IMR-90 (cell line): Measurements from ENCODE around the gene ANK3. TPM values are rescaled to one million over a fixed set of nuclear protein-coding genes. Genes with fewer than 3 reads are reported as not detected.

ENCODE experiments used
- ATAC-seq: fragments of 200-7000 bp; cut with Tn5 transposase; 2 replicates; pipeline ENCODE4 v1.9.1; 2020; ENCODE audit warnings: low read depth, mild to moderate bottlenecking, moderate library complexity
- BruUV-seq: library from RNA; stranded (reverse); fragments of 400-500 nt; replicated peaks from 2 replicates; lab custom pipeline; 2021; lab: Mats Ljungman, UMichigan
- CTCF ChIA-PET: fragments of 300-600 bp; formaldehyde crosslinking; extraction: SDS; loops from one replicate; lab custom pipeline; 2021; ENCODE audit warnings: antibody characterized with exemption; lab: Yijun Ruan, JAX
- POLR2A ChIA-PET: fragments of 300-600 bp; sonication (Branson Sonifier 250); formaldehyde crosslinking; loops from one replicate; lab custom pipeline; 2022; ENCODE audit warnings: antibody characterized with exemption; ENCODE audit not compliant: unreplicated experiment; lab: Charles Lee
- DNase-seq: peaks from one replicate; pipeline ENCODE4 v3.0.0; 2013
- H2AFZ ChIP-seq: replicated peaks from 2 replicates; pipeline ENCODE3; 2013; ENCODE audit warnings: low read length, mild to moderate bottlenecking; ENCODE audit not compliant: poor library complexity
- H2AK5ac ChIP-seq: 2 replicates; pipeline ENCODE4 v1.6.1; 2013; ENCODE audit warnings: low read depth, low read length, inconsistent platforms
- H2AK9ac ChIP-seq: replicated peaks from 2 replicates; pipeline ENCODE3; 2013; ENCODE audit warnings: mild to moderate bottlenecking, low read depth, low read length, moderate library complexity; ENCODE audit not compliant: poor library complexity
- H2BK120ac ChIP-seq: 2 replicates; pipeline ENCODE4 v1.6.1; 2013; ENCODE audit warnings: low read depth, low read length, inconsistent platforms
- H2BK15ac ChIP-seq: 3 replicates; pipeline ENCODE4 v1.6.1; 2013; ENCODE audit warnings: low read depth, low read length, inconsistent platforms
- H2BK20ac ChIP-seq: 2 replicates; pipeline ENCODE4 v1.6.1; 2013; ENCODE audit warnings: low read depth, mild to moderate bottlenecking, inconsistent platforms, low read length, moderate library complexity
- H2BK5ac ChIP-seq: 2 replicates; pipeline ENCODE4 v1.6.1; 2013; ENCODE audit warnings: mild to moderate bottlenecking, low read depth, low read length, inconsistent platforms; ENCODE audit not compliant: poor library complexity, severe bottlenecking
- H3K14ac ChIP-seq: replicated peaks from 2 replicates; pipeline ENCODE4 v1.6.1; 2013; ENCODE audit warnings: low read depth, low read length, inconsistent platforms
- H3K18ac ChIP-seq: 2 replicates; pipeline ENCODE4 v1.6.1; 2013; ENCODE audit warnings: low read depth, low read length, control low read depth
- H3K23ac ChIP-seq: 2 replicates; pipeline ENCODE4 v1.6.1; 2013; ENCODE audit warnings: low read depth, low read length, inconsistent platforms
- H3K27ac ChIP-seq: 2 replicates; pipeline ENCODE4 v1.5.1; 2013; ENCODE audit warnings: mild to moderate bottlenecking, control low read depth, low read length; ENCODE audit not compliant: insufficient read depth
- H3K27me3 ChIP-seq: 2 replicates; pipeline ENCODE4 v1.6.1; 2013; ENCODE audit warnings: low read length; ENCODE audit not compliant: control insufficient read depth, insufficient read depth
- H3K36me3 ChIP-seq: 2 replicates; pipeline ENCODE4 v1.6.1; 2013; ENCODE audit warnings: low read length, mixed read lengths; ENCODE audit not compliant: control insufficient read depth, insufficient read depth
- H3K4ac ChIP-seq: 2 replicates; pipeline ENCODE4 v1.6.1; 2013; ENCODE audit warnings: low read depth, low read length, inconsistent platforms
- H3K4me1 ChIP-seq: 2 replicates; pipeline ENCODE4 v1.6.1; 2013; ENCODE audit warnings: low read length, mixed read lengths; ENCODE audit not compliant: control insufficient read depth, insufficient read depth
- H3K4me2 ChIP-seq: 2 replicates; pipeline ENCODE4 v1.6.1; 2013; ENCODE audit warnings: low read depth, mild to moderate bottlenecking, control low read depth, low read length, moderate library complexity
- H3K4me3 ChIP-seq: 2 replicates; pipeline ENCODE4 v1.5.1; 2013; ENCODE audit warnings: low read depth, mild to moderate bottlenecking, control low read depth, low read length, moderate library complexity; ENCODE audit not compliant: insufficient read depth
- H3K56ac ChIP-seq: 2 replicates; pipeline ENCODE4 v1.6.1; 2013; ENCODE audit warnings: low read length, inconsistent platforms; ENCODE audit not compliant: insufficient read depth; ENCODE audit errors: extremely low read depth
- H3K79me1 ChIP-seq, 2 experiments: 2 replicates each; pipeline ENCODE4 v1.6.1; 2013; ENCODE audit warnings: low read length in 2 of 2, inconsistent platforms in 1 of 2, low read depth in 1 of 2
- H3K9ac ChIP-seq: 2 replicates; pipeline ENCODE4 v1.6.1; 2013; ENCODE audit warnings: low read depth, low read length, control low read depth
- H3K9me1 ChIP-seq: 2 replicates; pipeline ENCODE4 v1.6.1; 2013; ENCODE audit warnings: low read length, inconsistent platforms; ENCODE audit not compliant: insufficient read depth
- H3K9me3 ChIP-seq: 2 replicates; pipeline ENCODE4 v1.6.1; 2013; ENCODE audit warnings: low read length; ENCODE audit not compliant: control insufficient read depth, insufficient read depth
- H4K20me1 ChIP-seq: 2 replicates; pipeline ENCODE4 v1.6.1; 2013; ENCODE audit warnings: low read length, inconsistent platforms; ENCODE audit not compliant: insufficient read depth
- H4K5ac ChIP-seq: 2 replicates; pipeline ENCODE4 v1.6.1; 2013; ENCODE audit warnings: mild to moderate bottlenecking, low read depth, low read length, control low read depth
- H4K8ac ChIP-seq, 2 experiments: 2 replicates each; pipeline ENCODE4 v1.6.1; 2013; ENCODE audit warnings: low read depth in 2 of 2, low read length in 2 of 2, control low read depth in 1 of 2, inconsistent platforms in 1 of 2
- H4K91ac ChIP-seq: 2 replicates; pipeline ENCODE4 v1.6.1; 2013; ENCODE audit warnings: low read depth, low read length, inconsistent platforms; ENCODE audit not compliant: insufficient read depth
- BHLHE40 ChIP-seq: fragments of 150-350 bp; IDR thresholded peaks from 2 replicates; pipeline ENCODE4 v1.6.1; 2016; ENCODE audit warnings: mild to moderate bottlenecking, low read depth, low read length
- CEBPB ChIP-seq: IDR thresholded peaks from 2 replicates; pipeline ENCODE4 v1.6.1; 2012; ENCODE audit warnings: low read depth, low read length, improper control_type of control experiment
- CHD1 ChIP-seq: IDR thresholded peaks from 2 replicates; pipeline ENCODE4 v1.6.1; 2012; ENCODE audit warnings: low read depth, low read length, improper control_type of control experiment
- CTCF ChIP-seq: conservative IDR thresholded peaks from 2 replicates; pipeline ENCODE4 v1.5.1; 2012; ENCODE audit warnings: mild to moderate bottlenecking, low read depth, low read length, improper control_type of control experiment
- FOS ChIP-seq: fragments of 150-350 bp; IDR thresholded peaks from 2 replicates; pipeline ENCODE4 v1.6.1; 2016; ENCODE audit warnings: low read depth, low read length
- MAFK ChIP-seq: IDR thresholded peaks from 2 replicates; pipeline ENCODE4 v1.6.1; 2012; ENCODE audit warnings: low read depth, low read length, improper control_type of control experiment
- MAZ ChIP-seq: IDR thresholded peaks from 2 replicates; pipeline ENCODE4 v1.6.1; 2012; ENCODE audit warnings: low read depth, mild to moderate bottlenecking, low read length, improper control_type of control experiment, moderate library complexity, borderline replicate concordance
- MXI1 ChIP-seq: IDR thresholded peaks from 2 replicates; pipeline ENCODE4 v1.6.1; 2012; ENCODE audit warnings: low read depth, mild to moderate bottlenecking, low read length, moderate library complexity, borderline replicate concordance
- NFE2L2 ChIP-seq: fragments of 150-350 bp; IDR thresholded peaks from 2 replicates; pipeline ENCODE4 v1.6.1; 2016; ENCODE audit warnings: low read depth, mild to moderate bottlenecking, low read length
- POLR2A ChIP-seq: IDR thresholded peaks from 2 replicates; pipeline ENCODE4 v1.6.1; 2012; ENCODE audit warnings: mild to moderate bottlenecking, low read depth, low read length
- RAD21 ChIP-seq: IDR thresholded peaks from 2 replicates; pipeline ENCODE4 v1.6.1; 2012; ENCODE audit warnings: low read length, improper control_type of control experiment
- RCOR1 ChIP-seq: IDR thresholded peaks from 2 replicates; pipeline ENCODE4 v1.6.1; 2012; ENCODE audit warnings: mild to moderate bottlenecking, low read length, improper control_type of control experiment; ENCODE audit not compliant: insufficient replicate concordance
- RFX5 ChIP-seq: IDR thresholded peaks from 2 replicates; pipeline ENCODE4 v1.8.0; 2012; ENCODE audit warnings: low read depth, mild to moderate bottlenecking, low read length, moderate library complexity
- SMC3 ChIP-seq: fragments of 150-350 bp; IDR thresholded peaks from 2 replicates; pipeline ENCODE4 v1.6.1; 2016; ENCODE audit warnings: low read depth, mild to moderate bottlenecking, antibody characterized with exemption, low read length, moderate library complexity
- USF2 ChIP-seq: fragments of 150-350 bp; IDR thresholded peaks from 2 replicates; pipeline ENCODE4 v1.6.1; 2017; ENCODE audit warnings: mild to moderate bottlenecking, antibody characterized with exemption, low read length, low read depth
- dilution Hi-C: fragments of 300-500 bp; cut with HindIII; formaldehyde crosslinking; loops from one replicate; pipeline ENCODE4 v1.14.3; 2018; ENCODE audit warnings: low sequenced_read_pairs; ENCODE audit not compliant: unreplicated experiment
- in situ Hi-C: fragments of 300-500 bp; cut with MboI; formaldehyde crosslinking; loops from 3 replicates; pipeline ENCODE4 v1.14.3; 2019; ENCODE audit warnings: low sequenced_read_pairs, inconsistent platforms, mixed read lengths
- intact Hi-C: fragments of 100-400 bp; cut with micrococcal nuclease; formaldehyde crosslinking; loops from 2 replicates; pipeline ENCODE4 v1.10.0; 2022
- polyA plus RNA-seq, 3 experiments: library from polyadenylated mRNA; depleted of rRNA; stranded (reverse); fragments of >200 nt; gene quantifications; 2 replicates each; pipeline ENCODE4 v1.2.3, GENCODE V29; 2012; ENCODE audit warnings: low replicate concordance in 1 of 3
- total RNA-seq: library from RNA; depleted of rRNA; stranded (reverse); fragments of >200 nt; gene quantifications from 2 replicates; pipeline ENCODE4 v1.2.3, GENCODE V29; 2012
- TF ChIP-seq, protein P1 (sequence below): fragments of 150-350 bp; IDR thresholded peaks from 2 replicates; pipeline ENCODE4 v1.6.1; 2016; ENCODE audit warnings: low read depth, mild to moderate bottlenecking, low read length, moderate library complexity, borderline replicate concordance

The ANK3 gene
- total and polyA plus RNA-seq, 2 of the 4 experiments (the other 2 are of a cell fraction), result 0.63 to 1.8 TPM

- H3K14ac ChIP-seq, result no peak overlapping the region
- no peak overlapping the region for H2AFZ ChIP-seq
- H3K36me3 ChIP-seq, result no peaks in the 10 kb centered on the region
- no TSS peak for BruUV-seq
- no peak overlapping the region for H2AK5ac ChIP-seq
- no peak overlapping the region for H2BK5ac ChIP-seq
- no peaks in the 10 kb centered on the region for H4K20me1 ChIP-seq
- POLR2A ChIA-PET, result no interaction called here
- intact Hi-C loops (no loop called here), dilution Hi-C loops (no loop called here), in situ Hi-C loops (no loop called here)
- H3K79me1 ChIP-seq, result no peaks in the 10 kb centered on the region
- no peak overlapping the region for H4K91ac ChIP-seq
- peaks cover 2% of the 10 kb centered on the region for H3K27me3 ChIP-seq
- H4K8ac ChIP-seq, result no peak overlapping the region
- H2BK15ac ChIP-seq, result no peak overlapping the region
- H3K9ac ChIP-seq, result no peak overlapping the region
- no peaks in the 10 kb centered on the region; the same call in 1 of the 2 replicates for H3K9me1 ChIP-seq
- TF ChIP-seq USF2 (no peak), FOS (no peak), MXI1 (no peak), BHLHE40 (no peak), CHD1 (no peak), SMC3 (no peak), POLR2A (no peak), MAZ (no peak), CTCF (no peak), RCOR1 (no peak), MAFK (no peak), RAD21 (no peak), RFX5 (no peak), CEBPB (no peak), NFE2L2 (no peak)
- TF ChIP-seq, protein P1, sequence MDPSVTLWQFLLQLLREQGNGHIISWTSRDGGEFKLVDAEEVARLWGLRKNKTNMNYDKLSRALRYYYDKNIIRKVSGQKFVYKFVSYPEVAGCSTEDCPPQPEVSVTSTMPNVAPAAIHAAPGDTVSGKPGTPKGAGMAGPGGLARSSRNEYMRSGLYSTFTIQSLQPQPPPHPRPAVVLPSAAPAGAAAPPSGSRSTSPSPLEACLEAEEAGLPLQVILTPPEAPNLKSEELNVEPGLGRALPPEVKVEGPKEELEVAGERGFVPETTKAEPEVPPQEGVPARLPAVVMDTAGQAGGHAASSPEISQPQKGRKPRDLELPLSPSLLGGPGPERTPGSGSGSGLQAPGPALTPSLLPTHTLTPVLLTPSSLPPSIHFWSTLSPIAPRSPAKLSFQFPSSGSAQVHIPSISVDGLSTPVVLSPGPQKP, result no peak
- H2BK120ac ChIP-seq, result no peak overlapping the region
- no peak for ATAC-seq
- H3K9me3 ChIP-seq, result no peaks in the 10 kb centered on the region
- no peak overlapping the region for H3K56ac ChIP-seq
- no peak overlapping the region for H3K4me2 ChIP-seq
- no peak overlapping the region for H3K4me3 ChIP-seq
- DNase-seq, result no peak
- H3K4me1 ChIP-seq, result no peaks in the 10 kb centered on the region
- no peak overlapping the region for H2AK9ac ChIP-seq
- H3K27ac ChIP-seq, result no peak overlapping the region
- no peak overlapping the region for H3K4ac ChIP-seq
- no peak overlapping the region for H3K18ac ChIP-seq
- CTCF ChIA-PET, result no interaction called here
- H2BK20ac ChIP-seq, result no peak overlapping the region
- no peak overlapping the region for H3K23ac ChIP-seq
- no peak overlapping the region for H4K5ac ChIP-seq
These were observed 134.9 kb downstream of the ANK3 start for GRCh38 chr10:60254776-60255175.
